HG03108 (cell line): Measurements from ENCODE around the gene TCOF1.
"Not testable (repeated sequence)": the region's sequence is repeated elsewhere in the genome, so short reads cannot be mapped to it uniquely, and the experiment has no call there.

Experiments used
- ATAC-seq: cut with Tn5 transposase; IDR thresholded peaks from one replicate; pipeline ENCODE4 v1.9.1; 2021; ENCODE audit warnings: moderate library complexity; ENCODE audit not compliant: unreplicated experiment

TCOF1 gene

GRCh38 chr5:150413902-150414790 lies 56.6 kb downstream of the TCOF1 start:
- not testable (repeated sequence) for ATAC-seq

GRCh38 chr5:150419630-150420270 lies 62.3 kb downstream of the TCOF1 start:
- peak; percentile 58 for ATAC-seq

GRCh38 chr5:150422075-150422474 lies 64.6 kb downstream of the TCOF1 start:
- ATAC-seq, result no peak

- ATAC-seq, result no peak
Observed at GRCh38 chr5:150422758-150423157, 65.3 kb downstream of the TCOF1 start.

GRCh38 chr5:150426165-150426564 lies 68.7 kb downstream of the TCOF1 start:
- ATAC-seq, result not testable (repeated sequence)

- no peak for ATAC-seq
Observed at GRCh38 chr5:150428106-150428876, 70.8 kb downstream of the TCOF1 start.

GRCh38 chr5:150428978-150429377 lies 71.5 kb downstream of the TCOF1 start:
- no peak for ATAC-seq

- ATAC-seq, result peak; percentile 71
Observed at GRCh38 chr5:150429410-150429873, 71.9 kb downstream of the TCOF1 start.

- ATAC-seq, result no peak
Observed at GRCh38 chr5:150431048-150431447, 73.6 kb downstream of the TCOF1 start.

- no peak for ATAC-seq
Observed at GRCh38 chr5:150431574-150431973, 74.1 kb downstream of the TCOF1 start.

GRCh38 chr5:150434464-150434863 lies 77.0 kb downstream of the TCOF1 start:
- no peak for ATAC-seq

- peak; percentile 92 for ATAC-seq
Observed at GRCh38 chr5:150436141-150436680, 78.7 kb downstream of the TCOF1 start.

GRCh38 chr5:150438873-150439546 lies 81.5 kb downstream of the TCOF1 start:
- ATAC-seq, result no peak

GRCh38 chr5:150440948-150441812 lies 83.7 kb downstream of the TCOF1 start:
- no peak for ATAC-seq

- ATAC-seq, result no peak
Observed at GRCh38 chr5:150441813-150442698, 84.6 kb downstream of the TCOF1 start.

- ATAC-seq, result no peak
Observed at GRCh38 chr5:150442699-150443080, 85.2 kb downstream of the TCOF1 start.

- ATAC-seq, result no peak
Observed at GRCh38 chr5:150443242-150444075, 86.0 kb downstream of the TCOF1 start.

- ATAC-seq, result no peak
Observed at GRCh38 chr5:150444770-150445169, 87.3 kb downstream of the TCOF1 start.
